ENCODE data around the gene CHPF2.

The CHPF2 gene

GRCh38 chr7:151243408-151244195 lies 11.3 kb downstream of the CHPF2 start:
- Mint-ChIP-seq H3K4me3 (peak overlapping the region; percentile 56), H3K27ac (peak overlapping the region; percentile 75), H3K36me3 (ENCODE audit: low read depth) (peaks cover 2% of the 10 kb centered on the region), H3K4me1 (ENCODE audit: low read depth) (peaks cover 32% of the 10 kb centered on the region), H3K27me3 (ENCODE audit: low read depth) (peaks cover 36% of the 10 kb centered on the region), H3K9me3 (no peaks in the 10 kb centered on the region)

GRCh38 chr7:151244196-151244840 lies 12.0 kb downstream of the CHPF2 start:
- peaks cover 3% of the 10 kb centered on the region for H3K36me3 Mint-ChIP-seq (ENCODE audit: low read depth)
- H3K27me3 Mint-ChIP-seq (ENCODE audit: low read depth), result peaks cover 39% of the 10 kb centered on the region
- no peak overlapping the region for H3K27ac Mint-ChIP-seq
- H3K9me3 Mint-ChIP-seq, result no peaks in the 10 kb centered on the region
- peaks cover 33% of the 10 kb centered on the region for H3K4me1 Mint-ChIP-seq (ENCODE audit: low read depth)
- H3K4me3 Mint-ChIP-seq, result peak overlapping the region; percentile 28

GRCh38 chr7:151244841-151245346 lies 12.6 kb downstream of the CHPF2 start:
- H3K27me3 Mint-ChIP-seq (ENCODE audit: low read depth), result peaks cover 45% of the 10 kb centered on the region
- no peak overlapping the region for H3K27ac Mint-ChIP-seq
- peaks cover 34% of the 10 kb centered on the region for H3K4me1 Mint-ChIP-seq (ENCODE audit: low read depth)
- peaks cover 3% of the 10 kb centered on the region for H3K36me3 Mint-ChIP-seq (ENCODE audit: low read depth)
- H3K4me3 Mint-ChIP-seq, result peak overlapping the region; percentile 28
- no peaks in the 10 kb centered on the region for H3K9me3 Mint-ChIP-seq

- no peak overlapping the region for H3K4me3 Mint-ChIP-seq
- H3K27me3 Mint-ChIP-seq (ENCODE audit: low read depth), result peaks cover 52% of the 10 kb centered on the region
These were observed 13.2 kb downstream of the CHPF2 start for GRCh38 chr7:151245360-151246101.

GRCh38 chr7:151246102-151246850 lies 14.0 kb downstream of the CHPF2 start:
- Mint-ChIP-seq H3K36me3 (ENCODE audit: low read depth) (peaks cover 1% of the 10 kb centered on the region), H3K4me3 (no peak overlapping the region), H3K4me1 (ENCODE audit: low read depth) (peaks cover 34% of the 10 kb centered on the region), H3K9me3 (no peaks in the 10 kb centered on the region), H3K27ac (no peak overlapping the region), H3K27me3 (ENCODE audit: low read depth) (peaks cover 59% of the 10 kb centered on the region)

More at GRCh38 chr7:151245360-151246101, 13.2 kb downstream of the CHPF2 start:
- Mint-ChIP-seq H3K27ac (no peak overlapping the region), H3K9me3 (no peaks in the 10 kb centered on the region), H3K36me3 (ENCODE audit: low read depth) (peaks cover 1% of the 10 kb centered on the region), H3K4me1 (ENCODE audit: low read depth) (peaks cover 34% of the 10 kb centered on the region)

GRCh38 chr7:151246851-151247580 lies 14.7 kb downstream of the CHPF2 start:
- Mint-ChIP-seq H3K27ac (no peak overlapping the region), H3K36me3 (ENCODE audit: low read depth) (peaks cover 1% of the 10 kb centered on the region), H3K4me3 (peak overlapping the region; percentile 21), H3K27me3 (ENCODE audit: low read depth) (peaks cover 62% of the 10 kb centered on the region), H3K4me1 (ENCODE audit: low read depth) (peaks cover 32% of the 10 kb centered on the region), H3K9me3 (no peaks in the 10 kb centered on the region)

- Mint-ChIP-seq H3K9me3 (no peaks in the 10 kb centered on the region), H3K27me3 (ENCODE audit: low read depth) (peaks cover 69% of the 10 kb centered on the region), H3K4me3 (no peak overlapping the region), H3K4me1 (ENCODE audit: low read depth) (peaks cover 32% of the 10 kb centered on the region), H3K27ac (no peak overlapping the region), H3K36me3 (ENCODE audit: low read depth) (peaks cover 1% of the 10 kb centered on the region)
These were observed 15.5 kb downstream of the CHPF2 start for GRCh38 chr7:151247611-151248345.

- peaks cover 25% of the 10 kb centered on the region for H3K4me1 Mint-ChIP-seq (ENCODE audit: low read depth)
- H3K27me3 Mint-ChIP-seq (ENCODE audit: low read depth), result peaks cover 76% of the 10 kb centered on the region
- peak within 1 kb of the TSS; percentile 58 for H3K4me3 Mint-ChIP-seq
- peaks cover 1% of the 10 kb centered on the region for H3K36me3 Mint-ChIP-seq (ENCODE audit: low read depth)
- no peak within 1 kb of the TSS for H3K27ac Mint-ChIP-seq
- no peaks in the 10 kb centered on the region for H3K9me3 Mint-ChIP-seq
These were observed 16.2 kb downstream of the CHPF2 start, which contains the start of gene SMARCD3 for GRCh38 chr7:151248346-151249033. Gene SMARCD3, minus strand, starts transcription at chr7:151248694. Its CDS starts 132 bp downstream, at chr7:151248562.

- H3K36me3 Mint-ChIP-seq (ENCODE audit: low read depth), result peaks cover 1% of the 10 kb centered on the region
- no peak overlapping the region for H3K27ac Mint-ChIP-seq
- H3K4me1 Mint-ChIP-seq (ENCODE audit: low read depth), result peaks cover 18% of the 10 kb centered on the region
- H3K9me3 Mint-ChIP-seq, result no peaks in the 10 kb centered on the region
- peaks cover 83% of the 10 kb centered on the region for H3K27me3 Mint-ChIP-seq (ENCODE audit: low read depth)
- peak overlapping the region; percentile 27 for H3K4me3 Mint-ChIP-seq
These were observed 16.9 kb downstream of the CHPF2 start for GRCh38 chr7:151249034-151249731.

GRCh38 chr7:151249732-151250072 lies 17.4 kb downstream of the CHPF2 start:
- no peaks in the 10 kb centered on the region for H3K9me3 Mint-ChIP-seq
- H3K4me1 Mint-ChIP-seq (ENCODE audit: low read depth), result peaks cover 14% of the 10 kb centered on the region
- H3K27me3 Mint-ChIP-seq (ENCODE audit: low read depth), result peaks cover 85% of the 10 kb centered on the region
- H3K27ac Mint-ChIP-seq, result no peak overlapping the region
- peak overlapping the region; percentile 27 for H3K4me3 Mint-ChIP-seq
- H3K36me3 Mint-ChIP-seq (ENCODE audit: low read depth), result peaks cover 1% of the 10 kb centered on the region

- H3K9me3 Mint-ChIP-seq, result no peaks in the 10 kb centered on the region
- peak overlapping the region; percentile 11 for H3K4me3 Mint-ChIP-seq
- peaks cover 11% of the 10 kb centered on the region for H3K4me1 Mint-ChIP-seq (ENCODE audit: low read depth)
- peaks cover 89% of the 10 kb centered on the region for H3K27me3 Mint-ChIP-seq (ENCODE audit: low read depth)
- peaks cover 1% of the 10 kb centered on the region for H3K36me3 Mint-ChIP-seq (ENCODE audit: low read depth)
- no peak overlapping the region for H3K27ac Mint-ChIP-seq
These were observed 18.2 kb downstream of the CHPF2 start for GRCh38 chr7:151250181-151251132.

All from T-helper 1 cell treated with Interleukin-12 subunit alpha and Interleukin-12 subunit beta and Interleukin-4 antibody, amounts not matched to agents 30 μg/mL and 1 μg/mL, for 36 hours (primary cell).